Retinal pigment epithelial cell (primary cell): ENCODE data around the gene ARHGAP24.

ENCODE experiments used
- DNase-seq: peaks from one replicate; pipeline ENCODE4 v3.0.0-alpha.2; 2010; ENCODE audit warnings: low read depth
- H3K4me3 ChIP-seq: 2 replicates; pipeline ENCODE4 v1.5.1; 2011; ENCODE audit warnings: mild to moderate bottlenecking, low read length, control low read depth, moderate library complexity
- CTCF ChIP-seq: conservative IDR thresholded peaks from 2 replicates; pipeline ENCODE4 v1.5.1; 2011; ENCODE audit warnings: low read depth, low read length, control low read depth, inconsistent platforms

ARHGAP24 gene

GRCh38 chr4:85474818-85475630, at the start of gene ARHGAP24:
Gene ARHGAP24, plus strand, starts transcription at chr4:85475150.
- TF ChIP-seq CTCF: no peak
- H3K4me3 ChIP-seq: peak within 1 kb of the TSS; percentile 66
- DNase-seq: peak; percentile 86

- H3K4me3 ChIP-seq: no peak overlapping the region
- no peak for TF ChIP-seq CTCF
- DNase-seq: no peak
Observed at GRCh38 chr4:85426366-85426765, 48.6 kb upstream of the ARHGAP24 start.

- no peak overlapping the region for H3K4me3 ChIP-seq
- no peak for DNase-seq
- TF ChIP-seq CTCF: no peak
Observed at GRCh38 chr4:85427123-85427522, 47.8 kb upstream of the ARHGAP24 start.

GRCh38 chr4:85430226-85430625, 44.7 kb upstream of the ARHGAP24 start:
- H3K4me3 ChIP-seq: no peak overlapping the region
- no peak for DNase-seq
- TF ChIP-seq CTCF: no peak

GRCh38 chr4:85430697-85431096, 44.3 kb upstream of the ARHGAP24 start:
- no peak for DNase-seq
- TF ChIP-seq CTCF: no peak
- no peak overlapping the region for H3K4me3 ChIP-seq

GRCh38 chr4:85431156-85431555, 43.8 kb upstream of the ARHGAP24 start:
- no peak overlapping the region for H3K4me3 ChIP-seq
- DNase-seq: no peak
- no peak for TF ChIP-seq CTCF

GRCh38 chr4:85431881-85432485, 43.0 kb upstream of the ARHGAP24 start:
- H3K4me3 ChIP-seq: no peak overlapping the region
- TF ChIP-seq CTCF: no peak
- no peak for DNase-seq
